Measurements from ENCODE around the gene TRIM15. TPM values are rescaled to one million over a fixed set of nuclear protein-coding genes. Genes with fewer than 3 reads are reported as not detected.
"Not testable (repeated sequence)": the region's sequence is repeated elsewhere in the genome, so short reads cannot be mapped to it uniquely, and the experiment has no call there.

TRIM15 gene
- not detected in 2 replicates for total RNA-seq

DNA sequence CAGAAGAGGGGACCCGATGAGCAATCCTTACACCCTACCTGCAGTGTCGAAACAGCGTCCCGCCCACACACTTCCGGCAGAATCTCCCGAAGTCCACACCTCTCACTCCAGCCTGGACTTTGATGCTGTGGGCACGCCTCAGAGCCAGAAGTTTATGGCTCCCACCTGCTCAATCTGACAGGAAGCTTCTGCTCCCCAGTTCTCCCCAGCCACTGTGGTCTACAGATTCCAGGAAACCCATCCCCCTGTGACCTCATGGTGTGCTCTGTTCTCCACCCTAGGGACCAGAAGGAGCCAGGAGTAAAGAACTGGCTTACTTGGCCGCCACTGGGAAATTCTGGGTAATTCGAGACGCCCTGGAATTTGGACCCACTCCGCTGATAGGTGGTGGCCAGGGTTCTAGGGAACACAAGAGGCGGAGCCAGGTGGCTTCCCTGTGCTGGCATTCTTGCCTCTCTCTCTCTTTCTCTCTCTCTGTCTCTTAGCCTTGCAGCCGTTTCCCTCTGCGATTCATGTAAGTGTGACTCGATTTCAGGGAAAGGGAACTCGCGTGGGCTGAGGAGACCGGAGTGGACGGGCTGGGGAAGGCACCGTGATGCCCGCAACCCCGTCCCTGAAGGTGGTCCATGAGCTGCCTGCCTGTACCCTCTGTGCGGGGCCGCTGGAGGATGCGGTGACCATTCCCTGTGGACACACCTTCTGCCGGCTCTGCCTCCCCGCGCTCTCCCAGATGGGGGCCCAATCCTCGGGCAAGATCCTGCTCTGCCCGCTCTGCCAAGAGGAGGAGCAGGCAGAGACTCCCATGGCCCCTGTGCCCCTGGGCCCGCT lies at the start of gene TRIM15:
TRIM15 (plus strand) TSS at position 457 of the 828 bp plus-strand sequence; CDS start at position 596, 139 bp downstream.
- no peak for DNase-seq (ENCODE audit: low read depth)
- Histone ChIP-seq H3K36me3 (ENCODE audit: control insufficient read depth, insufficient read depth, low read length) (no peaks in the 10 kb centered on the region), H3K27me3 (ENCODE audit: control insufficient read depth, insufficient read depth, low read length) (peaks cover 17% of the 10 kb centered on the region), H3K4me3 (ENCODE audit: low read depth, low read length) (no peak within 1 kb of the TSS)
- TF ChIP-seq, protein P1, sequence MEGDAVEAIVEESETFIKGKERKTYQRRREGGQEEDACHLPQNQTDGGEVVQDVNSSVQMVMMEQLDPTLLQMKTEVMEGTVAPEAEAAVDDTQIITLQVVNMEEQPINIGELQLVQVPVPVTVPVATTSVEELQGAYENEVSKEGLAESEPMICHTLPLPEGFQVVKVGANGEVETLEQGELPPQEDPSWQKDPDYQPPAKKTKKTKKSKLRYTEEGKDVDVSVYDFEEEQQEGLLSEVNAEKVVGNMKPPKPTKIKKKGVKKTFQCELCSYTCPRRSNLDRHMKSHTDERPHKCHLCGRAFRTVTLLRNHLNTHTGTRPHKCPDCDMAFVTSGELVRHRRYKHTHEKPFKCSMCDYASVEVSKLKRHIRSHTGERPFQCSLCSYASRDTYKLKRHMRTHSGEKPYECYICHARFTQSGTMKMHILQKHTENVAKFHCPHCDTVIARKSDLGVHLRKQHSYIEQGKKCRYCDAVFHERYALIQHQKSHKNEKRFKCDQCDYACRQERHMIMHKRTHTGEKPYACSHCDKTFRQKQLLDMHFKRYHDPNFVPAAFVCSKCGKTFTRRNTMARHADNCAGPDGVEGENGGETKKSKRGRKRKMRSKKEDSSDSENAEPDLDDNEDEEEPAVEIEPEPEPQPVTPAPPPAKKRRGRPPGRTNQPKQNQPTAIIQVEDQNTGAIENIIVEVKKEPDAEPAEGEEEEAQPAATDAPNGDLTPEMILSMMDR (IDR thresholded peaks at IDR 0.05; ENCODE audit: insufficient read depth, low read length, poor library complexity, severe bottlenecking), result no peak

DNA sequence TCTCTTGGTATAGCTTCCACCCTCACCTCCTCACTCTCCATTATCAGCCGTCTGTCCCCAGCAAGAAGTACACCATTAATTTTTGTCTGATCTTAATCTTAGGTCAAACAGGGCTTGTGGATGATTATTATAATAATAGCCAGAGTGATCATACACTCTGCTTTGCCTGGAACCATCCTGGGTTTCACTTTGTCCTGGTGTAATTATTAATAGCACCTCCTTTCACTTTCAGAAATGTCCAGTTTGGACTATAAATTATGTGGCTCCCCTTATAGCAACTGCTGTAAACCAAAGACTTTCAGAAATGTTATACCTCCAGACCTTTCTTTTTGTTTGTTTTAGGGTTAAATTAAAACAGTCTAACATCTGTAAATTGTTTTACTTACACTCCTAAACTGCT lies 49.5 kb upstream of the TRIM15 start:
- Histone ChIP-seq H3K36me3 (ENCODE audit: control insufficient read depth, insufficient read depth, low read length) (no peaks in the 10 kb centered on the region), H3K4me3 (ENCODE audit: low read depth, low read length) (no peak overlapping the region), H3K27me3 (ENCODE audit: control insufficient read depth, insufficient read depth, low read length) (peaks cover 22% of the 10 kb centered on the region)
- DNase-seq (ENCODE audit: low read depth), result no peak
- TF ChIP-seq, protein P1 (IDR thresholded peaks at IDR 0.05; ENCODE audit: insufficient read depth, low read length, poor library complexity, severe bottlenecking), result no peak

DNA sequence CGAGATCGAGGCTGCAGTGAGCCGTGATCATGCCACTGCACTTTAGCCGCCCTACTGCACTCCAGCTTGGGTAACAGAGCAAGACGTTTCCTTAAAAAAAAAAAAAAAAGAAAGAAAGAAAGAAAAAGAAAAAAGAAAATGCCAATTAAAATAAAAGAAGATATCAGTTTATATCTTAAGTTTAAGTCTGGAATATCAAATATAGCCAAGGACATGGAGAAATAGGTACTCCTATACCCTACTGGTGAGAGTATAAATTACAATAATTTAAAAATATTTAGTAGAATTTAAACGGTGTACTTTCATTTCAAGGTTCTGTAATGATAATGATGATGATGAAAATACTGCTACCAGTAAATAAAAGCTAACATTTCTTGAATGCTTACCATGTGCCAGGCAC lies 46.6 kb upstream of the TRIM15 start:
- Histone ChIP-seq H3K36me3 (ENCODE audit: control insufficient read depth, insufficient read depth, low read length) (no peaks in the 10 kb centered on the region), H3K27me3 (ENCODE audit: control insufficient read depth, insufficient read depth, low read length) (peaks cover 11% of the 10 kb centered on the region), H3K4me3 (ENCODE audit: low read depth, low read length) (no peak overlapping the region)
- TF ChIP-seq, protein P1 (IDR thresholded peaks at IDR 0.05; ENCODE audit: insufficient read depth, low read length, poor library complexity, severe bottlenecking), result peak; percentile 1
- no peak for DNase-seq (ENCODE audit: low read depth)

DNA sequence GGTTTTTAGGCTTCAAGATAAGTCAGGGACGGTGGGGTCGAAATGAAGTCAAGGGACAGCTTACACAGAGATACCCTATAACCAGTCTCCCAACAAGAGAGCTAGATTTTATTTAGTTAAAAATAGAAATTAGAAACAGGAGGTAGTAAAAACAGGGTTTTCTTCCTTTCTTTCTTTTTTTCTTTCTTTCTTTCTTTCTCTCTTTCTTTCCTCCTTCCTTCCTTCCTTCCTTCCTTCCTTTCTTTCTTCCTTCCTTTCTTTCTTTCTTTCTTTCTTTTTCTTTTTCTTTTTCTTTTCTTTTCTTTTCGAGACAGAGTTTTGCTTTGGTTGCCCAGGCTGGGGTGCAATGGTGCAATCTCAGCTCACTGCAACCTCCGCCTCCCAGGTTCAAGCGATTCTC lies 44.7 kb upstream of the TRIM15 start:
- DNase-seq (ENCODE audit: low read depth); H3K27me3 ChIP-seq (ENCODE audit: control insufficient read depth, insufficient read depth, low read length); H3K4me3 ChIP-seq (ENCODE audit: low read depth, low read length); H3K36me3 ChIP-seq (ENCODE audit: control insufficient read depth, insufficient read depth, low read length): not testable (repeated sequence)

DNA sequence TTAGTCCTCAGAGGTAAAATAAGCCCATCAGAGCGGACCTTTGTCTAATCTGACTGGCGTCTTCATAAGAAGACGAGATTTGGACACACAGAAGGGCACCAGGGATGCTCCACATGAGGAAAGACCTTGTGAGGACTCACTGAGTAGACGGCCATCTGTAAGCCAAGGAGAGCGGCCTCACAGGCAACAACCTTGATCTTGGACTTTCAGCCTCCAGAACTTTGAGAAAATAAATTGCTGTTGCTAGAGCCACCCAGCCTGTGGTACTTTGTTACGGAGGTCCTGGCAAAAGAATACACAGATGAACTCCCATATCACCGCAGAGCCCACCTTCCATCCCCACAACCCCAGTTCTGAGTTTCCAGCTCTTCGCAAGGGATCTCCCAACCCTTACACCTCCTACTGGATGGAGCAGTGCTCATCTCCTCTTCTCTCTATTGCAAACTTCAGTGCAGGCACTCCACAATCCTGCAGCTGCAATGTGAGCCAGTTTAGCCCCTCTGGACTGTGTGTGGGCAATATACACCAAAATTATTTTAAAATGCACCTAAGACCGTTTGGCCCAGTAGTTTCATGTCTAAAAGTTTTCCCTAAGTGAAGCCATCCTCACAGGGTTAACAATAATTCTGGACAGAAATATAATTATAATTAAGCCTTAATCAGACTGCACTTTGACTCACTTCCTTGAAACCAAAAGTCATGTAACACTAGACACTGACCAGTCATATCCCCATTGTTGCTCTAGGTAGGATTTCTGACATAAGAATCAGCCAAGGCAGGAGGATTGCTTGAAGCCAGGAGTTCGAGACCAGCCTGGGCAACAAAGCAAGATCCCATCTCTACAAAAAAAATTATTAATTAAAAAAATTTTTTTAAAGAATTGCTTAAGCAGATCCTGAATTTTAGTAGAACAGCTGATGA lies 41.6 kb upstream of the TRIM15 start:
- TF ChIP-seq, protein P1 (IDR thresholded peaks at IDR 0.05; ENCODE audit: insufficient read depth, low read length, poor library complexity, severe bottlenecking), result no peak
- Histone ChIP-seq H3K36me3 (ENCODE audit: control insufficient read depth, insufficient read depth, low read length) (no peaks in the 10 kb centered on the region), H3K27me3 (ENCODE audit: control insufficient read depth, insufficient read depth, low read length) (peaks cover 5% of the 10 kb centered on the region), H3K4me3 (ENCODE audit: low read depth, low read length) (no peak overlapping the region)
- no peak for DNase-seq (ENCODE audit: low read depth)

DNA sequence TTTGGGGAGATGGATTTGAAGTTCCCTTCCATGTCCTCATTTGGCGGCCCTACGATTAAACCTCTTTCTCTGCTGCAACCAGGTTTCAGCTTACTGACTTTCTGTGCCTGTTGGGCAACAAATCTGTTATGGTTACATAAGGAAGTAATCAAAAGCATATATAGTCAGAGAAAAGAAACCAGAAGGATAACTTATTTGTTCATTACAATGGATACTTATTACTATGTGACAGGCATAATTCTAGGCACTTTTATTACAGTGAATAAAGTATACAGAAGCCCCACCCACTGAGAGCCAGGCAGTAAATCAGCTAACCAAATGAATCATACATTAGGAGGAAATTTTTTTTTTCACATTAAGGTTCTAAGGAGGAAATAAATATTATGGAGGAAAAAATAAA lies 40.8 kb upstream of the TRIM15 start:
- no peak for DNase-seq (ENCODE audit: low read depth)
- Histone ChIP-seq H3K4me3 (ENCODE audit: low read depth, low read length) (no peak overlapping the region), H3K36me3 (ENCODE audit: control insufficient read depth, insufficient read depth, low read length) (no peaks in the 10 kb centered on the region), H3K27me3 (ENCODE audit: control insufficient read depth, insufficient read depth, low read length) (peaks cover 13% of the 10 kb centered on the region)
- TF ChIP-seq, protein P1 (IDR thresholded peaks at IDR 0.05; ENCODE audit: insufficient read depth, low read length, poor library complexity, severe bottlenecking), result no peak
